Loucy (cell line): Measurements from ENCODE around the gene SPINK4.

Experiments
- H2AFZ ChIP-seq: fragments of 200-600 bp; sonication (generic); 2 replicates; pipeline ENCODE4 v1.6.0; 2016; ENCODE audit warnings: antibody characterized with exemption, mild to moderate bottlenecking, low read length, moderate library complexity
- H3F3A ChIP-seq: fragments of 200-600 bp; 2 replicates; pipeline ENCODE4 v1.6.0; 2016; ENCODE audit warnings: antibody characterized with exemption, low read depth, mild to moderate bottlenecking
- H3K27me3 ChIP-seq: fragments of 200-600 bp; sonication (generic); 2 replicates; pipeline ENCODE4 v1.6.1; 2014; ENCODE audit warnings: low read length, mild to moderate bottlenecking; ENCODE audit not compliant: insufficient read depth, poor library complexity, severe bottlenecking
- H3K36me3 ChIP-seq: fragments of 200-600 bp; sonication (generic); 2 replicates; pipeline ENCODE4 v1.6.1; 2016; ENCODE audit warnings: low read length; ENCODE audit not compliant: insufficient read depth
- H3K4me1 ChIP-seq: fragments of 200-600 bp; sonication (generic); 2 replicates; pipeline ENCODE4 v1.5.1; 2014; ENCODE audit warnings: low read length, mild to moderate bottlenecking; ENCODE audit not compliant: insufficient read depth, poor library complexity, severe bottlenecking
- H3K4me2 ChIP-seq: fragments of 200-600 bp; sonication (generic); 2 replicates; pipeline ENCODE4 v1.6.0; 2014; ENCODE audit warnings: antibody characterized with exemption, low read length, low read depth, mild to moderate bottlenecking; ENCODE audit not compliant: poor library complexity, severe bottlenecking
- H3K4me3 ChIP-seq: fragments of 200-600 bp; sonication (generic); 2 replicates; pipeline ENCODE4 v1.5.1; 2014; ENCODE audit warnings: low read length, mild to moderate bottlenecking, mixed read lengths; ENCODE audit not compliant: poor library complexity, severe bottlenecking
- H3K79me2 ChIP-seq: fragments of 200-600 bp; sonication (generic); 2 replicates; pipeline ENCODE4 v1.6.1; 2014; ENCODE audit warnings: low read length; ENCODE audit not compliant: insufficient read depth
- H3K9ac ChIP-seq: fragments of 200-600 bp; sonication (generic); 2 replicates; pipeline ENCODE4 v1.6.0; 2014; ENCODE audit warnings: mild to moderate bottlenecking, low read depth, low read length, moderate library complexity; ENCODE audit not compliant: poor library complexity, severe bottlenecking
- H3K9me2 ChIP-seq: fragments of 200-600 bp; sonication (generic); replicated peaks from 2 replicates; pipeline ENCODE4 v1.6.1; 2016; ENCODE audit warnings: low read depth, low read length, mixed read lengths
- H3K9me3 ChIP-seq: fragments of 200-600 bp; sonication (generic); 2 replicates; pipeline ENCODE4 v1.6.1; 2014; ENCODE audit warnings: mild to moderate bottlenecking, antibody characterized with exemption, low read length, low read depth; ENCODE audit not compliant: insufficient read depth
- H4K20me1 ChIP-seq: fragments of 200-600 bp; sonication (generic); 2 replicates; pipeline ENCODE4 v1.6.0; 2014; ENCODE audit warnings: antibody characterized with exemption, low read length, mild to moderate bottlenecking; ENCODE audit not compliant: insufficient read depth, poor library complexity, severe bottlenecking
- EZH2phosphoT487 ChIP-seq: fragments of 200-600 bp; IDR thresholded peaks from 2 replicates; pipeline ENCODE4 v1.6.1; 2018; ENCODE audit warnings: antibody characterized with exemption, mild to moderate bottlenecking, moderate library complexity, borderline replicate concordance
- TF ChIP-seq, protein P1 (sequence below): fragments of 200-600 bp; sonication (generic); conservative IDR thresholded peaks from 2 replicates; pipeline ENCODE4 v1.5.1; 2014; ENCODE audit warnings: mild to moderate bottlenecking, antibody characterized with exemption, low read length

Gene SPINK4

DNA sequence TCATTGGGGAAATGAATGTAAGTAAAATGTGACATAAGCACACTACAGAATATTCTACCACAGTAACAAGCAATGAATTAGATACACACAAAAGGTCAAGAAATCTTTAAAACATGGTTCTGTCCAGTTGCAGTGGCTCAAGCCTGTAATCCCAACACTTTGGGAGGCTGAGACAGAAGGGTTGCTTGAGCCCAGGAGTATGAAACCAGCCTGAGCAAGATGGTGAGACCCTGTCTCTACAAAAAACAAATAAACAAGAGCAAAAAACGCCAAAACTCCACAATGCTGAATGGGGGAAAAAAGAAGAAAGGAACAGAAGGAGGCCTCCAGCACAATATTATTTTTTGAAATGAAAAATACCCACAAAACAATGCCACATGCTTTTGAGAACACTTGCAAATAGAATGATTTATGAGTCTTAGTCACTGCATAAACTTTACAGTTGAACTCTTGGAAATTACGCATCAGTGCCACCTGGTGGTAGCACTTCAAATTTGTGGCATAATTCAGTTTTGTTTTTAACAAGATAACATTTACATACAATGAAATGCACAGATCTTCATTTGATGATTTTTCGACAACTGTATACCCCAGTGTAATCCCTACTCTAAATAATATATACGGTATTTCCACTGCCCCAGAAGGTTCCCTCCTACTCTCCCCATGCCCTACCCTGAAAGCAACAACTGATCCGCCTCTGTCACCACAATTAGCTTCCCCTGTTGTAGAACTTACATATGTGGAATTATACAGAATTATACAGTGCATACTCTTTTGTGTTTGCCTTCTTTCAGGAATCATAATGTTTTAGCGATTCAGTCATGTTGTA, 14.4 kb upstream of the SPINK4 start:
- H2AFZ ChIP-seq: peak overlapping the region; percentile 96

DNA sequence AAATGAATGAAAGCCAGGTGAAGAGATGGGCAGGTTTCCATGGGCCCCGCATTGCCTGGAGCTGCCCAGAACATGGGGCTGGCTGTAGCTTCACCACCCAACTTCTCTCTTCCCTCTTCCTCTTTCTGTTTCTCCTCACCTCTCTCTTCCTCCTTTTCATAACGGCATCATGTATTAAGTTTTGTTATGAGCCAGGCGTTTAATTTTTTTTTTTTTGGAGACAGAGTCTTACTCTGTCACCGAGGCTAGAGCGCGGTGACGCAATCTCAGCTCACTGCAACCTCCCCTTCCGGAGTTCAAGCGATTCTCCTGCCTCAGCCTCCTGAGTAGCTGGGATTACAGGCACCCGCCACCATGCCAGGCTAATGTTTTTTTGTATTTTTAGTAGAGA, 13.0 kb upstream of the SPINK4 start:
- Histone ChIP-seq H3K4me1 (peaks cover 4% of the 10 kb centered on the region), H2AFZ (0 out of 2 replicates have a peak overlapping the region, but pooled peaks have one; percentile 23), H3K27me3 (no peaks in the 10 kb centered on the region), H3K9me3 (no peaks in the 10 kb centered on the region), H3K4me3 (no peak overlapping the region), H3K9ac (no peak overlapping the region), H3K4me2 (no peak overlapping the region), H3K9me2 (no peaks in the 10 kb centered on the region), H4K20me1 (no peaks in the 10 kb centered on the region), H3F3A (no peaks in the 10 kb centered on the region), H3K36me3 (no peaks in the 10 kb centered on the region), H3K79me2 (no peaks in the 10 kb centered on the region)
- TF ChIP-seq EZH2phosphoT487: no peak
- TF ChIP-seq, protein P1, sequence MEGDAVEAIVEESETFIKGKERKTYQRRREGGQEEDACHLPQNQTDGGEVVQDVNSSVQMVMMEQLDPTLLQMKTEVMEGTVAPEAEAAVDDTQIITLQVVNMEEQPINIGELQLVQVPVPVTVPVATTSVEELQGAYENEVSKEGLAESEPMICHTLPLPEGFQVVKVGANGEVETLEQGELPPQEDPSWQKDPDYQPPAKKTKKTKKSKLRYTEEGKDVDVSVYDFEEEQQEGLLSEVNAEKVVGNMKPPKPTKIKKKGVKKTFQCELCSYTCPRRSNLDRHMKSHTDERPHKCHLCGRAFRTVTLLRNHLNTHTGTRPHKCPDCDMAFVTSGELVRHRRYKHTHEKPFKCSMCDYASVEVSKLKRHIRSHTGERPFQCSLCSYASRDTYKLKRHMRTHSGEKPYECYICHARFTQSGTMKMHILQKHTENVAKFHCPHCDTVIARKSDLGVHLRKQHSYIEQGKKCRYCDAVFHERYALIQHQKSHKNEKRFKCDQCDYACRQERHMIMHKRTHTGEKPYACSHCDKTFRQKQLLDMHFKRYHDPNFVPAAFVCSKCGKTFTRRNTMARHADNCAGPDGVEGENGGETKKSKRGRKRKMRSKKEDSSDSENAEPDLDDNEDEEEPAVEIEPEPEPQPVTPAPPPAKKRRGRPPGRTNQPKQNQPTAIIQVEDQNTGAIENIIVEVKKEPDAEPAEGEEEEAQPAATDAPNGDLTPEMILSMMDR: no peak

More for the DNA sequence above, 14.4 kb upstream of the SPINK4 start:
- Histone ChIP-seq H3K27me3 (no peaks in the 10 kb centered on the region), H3K36me3 (no peaks in the 10 kb centered on the region), H3F3A (no peaks in the 10 kb centered on the region), H4K20me1 (no peaks in the 10 kb centered on the region), H3K9me3 (no peaks in the 10 kb centered on the region), H3K79me2 (no peaks in the 10 kb centered on the region), H3K9ac (no peak overlapping the region), H3K4me3 (no peak overlapping the region), H3K9me2 (no peaks in the 10 kb centered on the region), H3K4me1 (peaks cover 10% of the 10 kb centered on the region), H3K4me2 (peak overlapping the region; percentile 50)
- no peak for TF ChIP-seq EZH2phosphoT487
- TF ChIP-seq, protein P1: peak; percentile 78

DNA sequence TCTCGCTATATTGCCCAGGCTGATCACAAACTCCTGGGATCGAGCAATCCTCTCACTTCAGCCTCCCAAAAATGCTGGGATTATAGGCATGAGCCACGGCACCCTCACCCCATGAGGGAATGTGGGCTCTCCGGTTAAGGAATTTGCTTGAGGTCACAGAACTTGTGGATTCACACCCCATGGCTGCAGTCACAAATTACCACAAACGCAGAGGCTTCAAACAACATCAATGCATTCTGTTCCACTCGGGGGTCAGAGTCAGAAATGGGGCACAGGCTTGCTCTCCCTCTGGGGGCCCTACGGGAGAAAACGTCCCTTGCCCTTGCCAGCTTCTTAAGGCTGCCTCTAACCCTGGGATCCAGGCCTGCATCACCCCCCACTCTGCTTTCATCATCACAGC, 12.2 kb upstream of the SPINK4 start:
- Histone ChIP-seq H3K4me3 (no peak overlapping the region), H3K9me3 (no peaks in the 10 kb centered on the region), H3F3A (no peaks in the 10 kb centered on the region), H4K20me1 (no peaks in the 10 kb centered on the region), H3K4me2 (no peak overlapping the region), H2AFZ (no peak overlapping the region), H3K4me1 (peaks cover 4% of the 10 kb centered on the region), H3K27me3 (no peaks in the 10 kb centered on the region), H3K9ac (no peak overlapping the region), H3K9me2 (no peaks in the 10 kb centered on the region), H3K36me3 (no peaks in the 10 kb centered on the region), H3K79me2 (no peaks in the 10 kb centered on the region)
- TF ChIP-seq, protein P1: no peak
